Putamen (tissue), 1 donor: ENCODE results near the gene APELA.
"Not testable (repeated sequence)": the region's sequence is repeated elsewhere in the genome, so short reads cannot be mapped to it uniquely, and the experiment has no call there.

Source experiments
- DNase-seq: peaks from one replicate; pipeline ENCODE4 v3.0.0-alpha.2; 2016; ENCODE audit warnings: low spot score

Gene APELA

DNA sequence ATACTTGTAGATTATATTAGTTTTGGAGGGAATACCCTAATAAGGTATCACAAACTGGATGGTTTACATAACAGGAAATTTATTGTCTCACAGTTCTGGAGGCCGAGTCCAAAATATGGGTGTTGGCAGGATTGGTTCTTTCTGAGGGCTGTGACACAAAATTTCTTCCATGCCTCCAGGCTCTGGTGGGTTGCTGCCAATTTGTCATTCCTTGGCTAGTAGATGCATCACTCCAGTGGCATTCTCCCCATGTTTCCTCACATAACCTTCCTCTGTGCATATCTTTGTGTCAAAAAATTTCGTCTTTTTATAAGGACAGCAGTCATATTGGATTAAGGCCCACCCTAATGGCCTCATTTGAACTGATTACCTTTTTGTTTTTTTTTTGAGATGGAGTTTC lies 49.3 kb downstream of the APELA start:
- no peak for DNase-seq

DNA sequence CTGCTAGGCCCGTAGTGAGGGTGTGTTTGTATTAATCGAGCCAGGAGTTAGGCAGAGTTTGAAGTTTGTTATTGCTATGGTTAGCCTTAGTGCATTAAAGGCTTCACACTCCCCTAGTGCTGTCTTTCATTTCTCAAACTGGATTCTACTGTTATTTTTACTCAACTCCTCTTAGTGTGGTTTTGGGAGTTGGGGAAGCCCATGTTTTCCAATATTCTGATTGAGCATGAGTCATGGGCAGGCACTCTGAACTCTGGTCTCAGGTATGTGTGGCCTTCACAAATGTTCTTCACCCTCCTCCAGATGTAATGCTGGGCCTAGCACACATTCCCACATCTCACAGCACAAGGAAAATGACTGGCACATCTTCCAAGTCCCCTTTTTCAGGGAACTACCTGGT lies 50.1 kb downstream of the APELA start:
- not testable (repeated sequence) for DNase-seq

DNA sequence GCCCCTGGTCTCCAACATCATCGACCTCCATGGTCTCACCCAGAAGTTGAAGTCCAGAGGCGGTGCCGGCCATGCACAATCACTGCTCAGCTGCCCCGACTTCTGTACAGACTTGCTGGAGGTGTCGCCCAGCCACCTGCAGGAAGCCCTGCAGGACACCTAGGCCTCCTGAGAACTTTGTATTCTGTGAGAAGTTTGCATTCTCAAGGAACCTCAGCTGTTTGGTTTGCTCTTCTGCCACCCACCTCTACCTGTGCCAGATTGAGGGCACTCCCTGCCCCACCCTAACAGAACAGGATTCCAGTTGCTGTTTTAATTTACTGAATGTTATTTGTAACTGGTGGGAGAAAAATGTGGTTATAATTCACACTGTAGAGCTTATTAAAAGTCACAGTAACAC lies 53.7 kb downstream of the APELA start:
- no peak for DNase-seq

DNA sequence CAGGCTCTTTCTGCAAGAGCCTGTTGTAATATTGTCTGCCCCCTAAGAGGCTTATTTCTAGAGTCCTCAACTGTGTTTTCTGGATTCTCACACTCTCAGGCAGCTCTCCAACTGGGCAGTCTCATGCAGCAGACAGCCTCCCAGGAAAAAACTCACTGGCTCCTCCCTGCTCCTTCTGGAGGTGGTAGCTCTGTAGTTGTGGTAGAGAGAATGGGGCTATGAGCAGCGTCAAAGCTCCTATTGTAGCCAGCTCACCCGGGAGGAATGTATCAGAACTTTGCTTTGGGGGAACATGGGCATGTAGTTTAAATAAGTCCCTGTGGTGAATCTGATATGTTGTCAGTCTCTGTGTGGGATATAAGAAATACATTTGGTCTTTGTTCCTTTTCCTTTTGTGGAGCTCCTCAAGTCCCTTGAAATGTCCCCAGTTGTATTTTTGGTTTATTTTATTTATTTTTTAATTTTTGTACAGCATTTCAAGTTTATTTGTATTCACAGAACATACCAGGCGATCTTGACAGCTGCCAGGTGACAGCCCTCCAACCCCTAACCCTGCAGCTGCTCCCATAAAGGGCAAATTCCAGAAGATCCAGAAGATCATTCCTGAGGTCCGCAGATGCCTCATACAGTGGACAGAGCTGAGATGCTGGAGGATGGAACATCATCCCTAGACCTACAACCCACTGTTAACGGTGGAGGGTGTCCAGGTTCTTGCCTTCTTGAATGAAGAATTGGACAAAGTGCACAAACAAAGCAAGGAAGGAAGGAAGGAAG lies 54.8 kb downstream of the APELA start:
- no peak for DNase-seq

DNA sequence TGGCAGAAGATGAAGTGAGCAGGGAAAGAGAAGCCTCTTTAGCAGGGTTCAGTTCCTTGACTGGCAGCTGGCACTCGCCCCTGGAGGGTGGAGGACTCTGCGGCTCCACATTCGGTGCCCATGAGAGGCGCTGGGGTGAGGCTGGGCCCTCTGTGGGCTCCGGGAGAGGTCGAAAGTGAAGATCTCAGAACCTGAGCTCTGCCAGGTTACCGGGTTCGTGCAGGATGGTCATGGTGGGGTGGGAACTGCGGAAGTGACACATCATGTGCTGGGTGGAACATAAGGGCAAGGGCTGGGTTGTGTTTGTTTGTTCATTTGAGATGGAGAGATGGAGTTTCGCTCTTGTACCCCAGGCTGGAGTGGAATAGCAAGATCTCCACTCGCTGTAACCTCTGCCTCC lies 56.3 kb downstream of the APELA start:
- no peak for DNase-seq

DNA sequence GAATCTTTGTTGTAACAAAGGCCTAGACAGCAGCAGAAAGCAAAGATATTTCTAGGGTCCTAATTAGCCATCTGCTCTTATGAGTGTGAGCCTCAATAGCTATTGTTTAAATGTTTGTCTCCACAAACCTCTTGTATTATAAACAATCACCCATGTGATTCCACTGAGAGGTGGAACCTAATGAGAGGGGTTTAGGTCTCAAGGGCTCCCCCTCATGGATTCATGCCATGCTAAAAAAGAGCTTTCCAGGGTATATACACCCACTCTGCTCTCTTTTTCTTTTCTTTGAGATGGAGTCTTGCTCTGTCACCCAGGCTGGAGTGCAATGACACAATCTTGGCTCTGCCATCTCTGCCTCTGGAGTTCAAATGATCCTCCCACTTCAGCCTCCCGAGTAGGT lies 58.4 kb downstream of the APELA start:
- no peak for DNase-seq

DNA sequence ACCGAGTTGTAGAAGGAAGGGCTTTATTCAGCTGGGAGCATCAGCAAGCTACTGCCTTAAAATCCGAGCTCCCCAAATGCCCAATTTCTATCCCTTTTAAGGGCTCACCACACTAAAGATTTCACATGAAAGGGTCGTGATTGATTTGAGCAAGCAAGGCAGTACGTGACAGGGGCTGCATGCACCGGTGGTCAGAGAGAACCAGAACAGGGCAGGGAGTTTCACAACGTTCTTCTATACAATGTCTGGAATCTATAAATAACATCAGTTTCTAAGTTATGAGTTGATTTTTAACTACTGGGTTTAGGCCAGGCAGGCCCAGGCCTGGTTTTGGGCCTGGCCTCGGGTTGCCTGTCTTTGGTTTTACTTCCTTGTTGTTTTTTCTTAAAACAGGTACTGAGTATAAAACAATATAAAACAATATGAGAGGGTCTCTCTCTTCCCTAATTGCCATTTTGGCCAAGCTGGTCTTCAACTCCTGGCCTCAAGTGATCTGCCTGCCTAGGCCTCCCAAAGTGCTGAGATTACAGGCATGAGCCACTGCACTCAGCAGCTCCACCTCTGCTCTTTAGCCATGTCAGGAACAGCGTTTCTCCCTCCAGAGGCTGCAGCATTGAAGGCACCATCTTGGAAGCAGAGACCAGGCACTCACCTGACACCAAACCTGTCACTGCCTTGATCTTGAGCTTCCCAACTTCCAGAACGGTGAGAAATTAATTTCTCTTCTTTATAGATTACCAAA lies 59.1 kb downstream of the APELA start:
- DNase-seq = not testable (repeated sequence)

DNA sequence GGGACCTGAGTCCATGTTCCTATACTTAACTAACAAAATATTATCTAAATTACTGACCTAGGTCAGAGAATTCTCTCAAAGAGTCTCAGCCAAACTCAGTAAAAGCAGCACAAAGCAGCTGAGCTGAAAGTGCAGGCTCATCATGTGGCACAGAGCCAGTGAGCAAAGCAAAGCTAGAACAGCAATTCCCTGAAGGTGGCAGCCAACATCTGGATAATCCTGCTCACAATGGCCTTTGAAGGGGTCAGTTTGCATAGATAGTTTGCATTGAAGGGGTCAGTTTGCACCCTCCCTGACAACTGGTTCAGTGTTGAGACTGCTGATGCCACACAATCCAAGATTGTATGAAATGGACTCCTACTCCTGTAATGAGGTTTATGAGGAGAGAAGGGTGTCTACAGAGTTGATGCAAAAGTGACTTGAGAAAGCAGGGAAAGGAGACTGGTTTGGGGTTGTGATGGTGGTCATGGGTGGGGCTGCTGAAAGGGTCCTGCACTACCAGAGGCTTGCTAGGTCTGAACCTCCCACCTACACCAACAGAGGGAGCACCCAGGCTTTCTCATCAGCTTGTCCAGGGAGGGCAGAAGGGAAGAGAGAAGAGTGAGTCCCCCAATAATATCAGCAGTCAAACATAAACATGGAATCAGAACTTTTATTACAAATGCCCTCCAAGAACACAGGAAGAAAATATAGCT lies 60.7 kb downstream of the APELA start:
- DNase-seq = peak; percentile 39

DNA sequence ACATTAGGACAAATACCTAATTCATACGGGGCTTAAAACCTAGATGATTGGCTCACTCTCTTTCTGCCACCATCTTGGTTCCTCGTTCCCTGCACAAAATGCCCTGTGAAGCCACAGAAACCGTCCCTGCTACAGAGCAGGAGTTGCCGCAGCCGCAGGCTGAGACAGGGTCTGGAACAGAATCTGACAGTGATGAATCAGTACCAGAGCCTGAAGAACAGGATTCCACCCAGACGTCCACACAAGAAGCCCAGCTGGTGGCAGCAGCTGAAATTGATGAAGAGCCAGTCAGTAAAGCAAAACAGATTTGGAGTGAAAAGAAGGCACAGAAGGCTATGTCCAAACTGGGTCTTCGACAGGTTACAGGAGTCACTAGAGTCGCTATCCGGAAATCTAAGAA lies 66.2 kb downstream of the APELA start:
- no peak for DNase-seq

DNA sequence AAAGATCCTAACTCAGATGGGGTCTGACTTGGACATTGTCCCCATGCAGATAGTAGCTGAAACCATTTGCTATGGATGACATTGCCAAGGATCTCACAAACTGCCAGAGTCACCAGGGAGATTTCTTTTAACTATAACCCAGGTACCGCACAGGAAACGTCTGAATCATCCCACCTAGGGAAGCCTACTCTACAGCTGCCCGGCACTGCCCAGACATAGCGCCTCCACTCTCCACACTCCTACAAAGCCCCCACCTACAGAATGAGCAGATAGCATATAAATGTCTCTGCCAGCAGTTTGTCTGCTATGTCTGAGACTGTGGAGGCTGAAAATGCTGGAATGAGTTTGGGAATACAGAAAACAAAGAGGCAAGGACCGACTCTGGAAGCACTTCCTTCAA lies 68.2 kb downstream of the APELA start:
- no peak for DNase-seq

DNA sequence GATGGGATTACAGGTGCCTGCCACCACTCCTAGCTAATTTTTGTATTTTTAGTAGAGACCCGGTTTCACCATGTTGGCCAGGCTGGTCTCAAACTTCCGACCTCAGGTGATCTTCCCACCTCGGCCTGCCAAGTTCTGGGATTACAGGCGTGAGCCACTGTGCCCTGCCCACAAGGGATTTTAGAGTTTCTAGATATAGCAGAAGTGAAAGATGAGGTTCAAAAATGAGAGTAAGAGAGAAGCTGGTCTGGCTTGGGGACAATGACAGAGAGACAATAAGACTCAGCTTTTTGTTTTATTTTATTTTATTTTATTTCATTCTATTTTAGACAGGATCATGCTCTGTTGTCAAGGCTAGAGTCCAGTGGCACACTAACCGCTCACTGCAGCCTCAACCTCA lies 69.8 kb downstream of the APELA start:
- no peak for DNase-seq
